HEK293 (cell line): Measurements from ENCODE around the gene HTRA1.

Source experiments
- CTCF ChIA-PET: fragments of 350-600 bp; formaldehyde crosslinking; extraction: SDS; loops from one replicate; lab custom pipeline; 2021; ENCODE audit warnings: antibody characterized with exemption; lab: Yijun Ruan, JAX
- POLR2A ChIA-PET: fragments of 300-600 bp; formaldehyde crosslinking; extraction: SDS; loops from one replicate; lab custom pipeline; 2020; ENCODE audit warnings: antibody characterized with exemption, inconsistent platforms; lab: Yijun Ruan, JAX
- H3K27ac ChIP-seq: fragments of 200-500 bp; sonication (Bioruptor generic); 2 replicates; pipeline ENCODE4 v1.5.1; 2014; ENCODE audit warnings: low read depth, low read length, control low read depth, inconsistent platforms; ENCODE audit errors: extremely low read depth
- H3K36me3 ChIP-seq, 2 experiments: fragments of 200-500 bp in 1 of 2; sonication (Bioruptor generic) in 1 of 2; 1 replicate in 1 of 2; 2 replicates in 1 of 2; pipeline ENCODE4 v1.5.1; 2014 to 2017; ENCODE audit warnings: inconsistent platforms in 2 of 2, low read length in 2 of 2; ENCODE audit not compliant: control insufficient read depth in 2 of 2, insufficient read depth in 1 of 2
- H3K4me1 ChIP-seq: fragments of 200-500 bp; sonication (Bioruptor generic); 2 replicates; pipeline ENCODE4 v1.5.1; 2014; ENCODE audit warnings: mild to moderate bottlenecking, low read length, inconsistent platforms; ENCODE audit not compliant: control insufficient read depth, insufficient read depth
- H3K4me3 ChIP-seq: 2 replicates; pipeline ENCODE4 v1.5.1; 2011; ENCODE audit warnings: low read depth, mild to moderate bottlenecking, control low read depth, low read length, moderate library complexity
- H3K9me3 ChIP-seq: fragments of 200-500 bp; sonication (Bioruptor generic); 2 replicates; pipeline ENCODE4 v1.5.1; 2014; ENCODE audit warnings: low read depth, low read length, inconsistent platforms; ENCODE audit not compliant: control insufficient read depth, insufficient read depth
- BCL11A ChIP-seq: fragments of 450-650 bp; formaldehyde crosslinking; IDR thresholded peaks from 2 replicates; pipeline ENCODE4 v1.5.1; 2016; ENCODE audit warnings: low read depth, missing biosample characterization, missing genetic modification characterization
- MEIS1 ChIP-seq: sonication (generic); formaldehyde crosslinking; IDR thresholded peaks from 2 replicates; pipeline ENCODE4 v1.8.1; 2022; ENCODE audit warnings: missing genetic modification reagents, mild to moderate bottlenecking, borderline replicate concordance
- MYNN ChIP-seq: fragments of 450-650 bp; formaldehyde crosslinking; IDR thresholded peaks from 2 replicates; pipeline ENCODE4 v1.5.1; 2016; ENCODE audit warnings: missing biosample characterization, missing genetic modification characterization, borderline replicate concordance
- MZF1 ChIP-seq: fragments of 450-650 bp; formaldehyde crosslinking; IDR thresholded peaks from 2 replicates; pipeline ENCODE4 v1.5.1; 2017; ENCODE audit warnings: missing biosample characterization, missing genetic modification characterization, borderline replicate concordance
- OSR2 ChIP-seq: fragments of 450-650 bp; formaldehyde crosslinking; IDR thresholded peaks from 2 replicates; pipeline ENCODE4 v1.5.1; 2016; ENCODE audit warnings: missing biosample characterization, missing genetic modification characterization
- REPIN1 ChIP-seq: fragments of 450-650 bp; formaldehyde crosslinking; IDR thresholded peaks from 2 replicates; pipeline ENCODE4 v1.5.1; 2017; ENCODE audit warnings: missing biosample characterization, missing genetic modification characterization, low read depth
- SCRT1 ChIP-seq: fragments of 450-650 bp; formaldehyde crosslinking; IDR thresholded peaks from 2 replicates; pipeline ENCODE4 v1.5.1; 2016; ENCODE audit warnings: missing biosample characterization, missing genetic modification characterization, borderline replicate concordance
- YY2 ChIP-seq: fragments of 450-650 bp; formaldehyde crosslinking; IDR thresholded peaks from 2 replicates; pipeline ENCODE4 v1.5.1; 2016; ENCODE audit warnings: missing biosample characterization, missing genetic modification characterization
- ZBTB17 ChIP-seq: fragments of 450-650 bp; formaldehyde crosslinking; IDR thresholded peaks from 2 replicates; pipeline ENCODE4 v1.5.1; 2016; ENCODE audit warnings: missing biosample characterization, missing genetic modification characterization
- ZIC2 ChIP-seq: fragments of 450-650 bp; formaldehyde crosslinking; IDR thresholded peaks from 2 replicates; pipeline ENCODE4 v1.5.1; 2016; ENCODE audit warnings: missing biosample characterization, missing genetic modification characterization
- ZNF10 ChIP-seq: fragments of 450-650 bp; formaldehyde crosslinking; IDR thresholded peaks from 2 replicates; pipeline ENCODE4 v1.5.1; 2017; ENCODE audit warnings: missing biosample characterization, missing genetic modification characterization
- ZNF2 ChIP-seq: fragments of 450-650 bp; formaldehyde crosslinking; IDR thresholded peaks from 2 replicates; pipeline ENCODE4 v1.5.1; 2016; ENCODE audit warnings: missing biosample characterization, missing genetic modification characterization
- ZNF223 ChIP-seq: fragments of 450-650 bp; formaldehyde crosslinking; IDR thresholded peaks from 2 replicates; pipeline ENCODE4 v1.5.1; 2016; ENCODE audit warnings: missing biosample characterization, missing genetic modification characterization
- ZNF23 ChIP-seq: fragments of 450-650 bp; formaldehyde crosslinking; IDR thresholded peaks from 2 replicates; pipeline ENCODE4 v1.5.1; 2016; ENCODE audit warnings: missing biosample characterization, missing genetic modification characterization, borderline replicate concordance
- ZNF239 ChIP-seq: fragments of 450-650 bp; formaldehyde crosslinking; IDR thresholded peaks from 2 replicates; pipeline ENCODE4 v1.5.1; 2016; ENCODE audit warnings: missing biosample characterization, missing genetic modification characterization
- ZNF24 ChIP-seq: fragments of 450-650 bp; formaldehyde crosslinking; IDR thresholded peaks from 2 replicates; pipeline ENCODE4 v1.5.1; 2016; ENCODE audit warnings: missing biosample characterization, missing genetic modification characterization
- ZNF416 ChIP-seq: fragments of 450-650 bp; formaldehyde crosslinking; IDR thresholded peaks from 2 replicates; pipeline ENCODE4 v1.5.1; 2016; ENCODE audit warnings: missing biosample characterization, missing genetic modification characterization
- ZNF596 ChIP-seq: fragments of 450-650 bp; IDR thresholded peaks from 2 replicates; pipeline ENCODE4 v1.5.0; 2018; ENCODE audit warnings: missing biosample characterization, mild to moderate bottlenecking, missing genetic modification characterization, moderate library complexity
- ZNF654 ChIP-seq: fragments of 450-650 bp; formaldehyde crosslinking; IDR thresholded peaks from 2 replicates; pipeline ENCODE4 v1.5.1; 2016; ENCODE audit warnings: low read depth, missing biosample characterization, missing genetic modification characterization
- ZNF660 ChIP-seq: fragments of 450-650 bp; IDR thresholded peaks from 2 replicates; pipeline ENCODE4 v1.5.1; 2018; ENCODE audit warnings: missing biosample characterization, mild to moderate bottlenecking, missing genetic modification characterization
- ZNF837 ChIP-seq: fragments of 450-650 bp; formaldehyde crosslinking; IDR thresholded peaks from 2 replicates; pipeline ENCODE4 v1.5.1; 2016; ENCODE audit warnings: missing biosample characterization, missing genetic modification characterization
- ZSCAN16 ChIP-seq: fragments of 450-650 bp; formaldehyde crosslinking; IDR thresholded peaks from 2 replicates; pipeline ENCODE4 v1.5.1; 2016; ENCODE audit warnings: missing biosample characterization, missing genetic modification characterization
- TF ChIP-seq, protein P1 (sequence below): fragments of 450-650 bp; formaldehyde crosslinking; IDR thresholded peaks from 2 replicates; pipeline ENCODE4 v1.5.1; 2017; ENCODE audit warnings: missing biosample characterization, missing genetic modification characterization
- TF ChIP-seq, protein P2 (sequence below): fragments of 450-650 bp; formaldehyde crosslinking; IDR thresholded peaks from 2 replicates; pipeline ENCODE4 v1.5.1; 2016; ENCODE audit warnings: missing biosample characterization, missing genetic modification characterization
- TF ChIP-seq, protein P3 (sequence below): fragments of 450-650 bp; formaldehyde crosslinking; IDR thresholded peaks from 2 replicates; pipeline ENCODE4 v1.5.1; 2016; ENCODE audit warnings: missing biosample characterization, missing genetic modification characterization
- TF ChIP-seq, protein P4 (sequence below): fragments of 450-650 bp; formaldehyde crosslinking; IDR thresholded peaks from 2 replicates; pipeline ENCODE4 v1.5.1; 2016; ENCODE audit warnings: missing biosample characterization, missing genetic modification characterization
- TF ChIP-seq, protein P5 (sequence below): fragments of 450-650 bp; formaldehyde crosslinking; IDR thresholded peaks from 2 replicates; pipeline ENCODE4 v1.5.1; 2016; ENCODE audit warnings: missing biosample characterization, missing genetic modification characterization

The HTRA1 gene

DNA sequence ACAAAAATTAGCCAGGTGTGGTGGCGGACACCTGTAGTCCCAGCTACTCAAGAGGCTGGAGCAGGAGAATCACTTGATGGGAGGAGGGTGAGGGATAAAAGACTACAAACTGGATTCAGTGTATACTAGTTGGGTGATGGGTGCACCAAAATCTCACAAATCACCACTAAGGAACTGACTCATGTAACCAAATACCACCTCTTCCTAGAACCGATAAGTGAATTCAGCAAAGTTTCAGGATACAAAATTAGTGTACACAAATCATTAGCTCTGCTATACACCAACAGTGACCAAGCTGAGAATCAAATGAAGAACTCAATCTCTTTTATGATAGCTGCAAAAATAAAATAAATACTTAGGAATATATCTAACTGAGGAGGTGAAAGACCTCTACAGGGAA lies 76.2 kb downstream of the HTRA1 start:
- Histone ChIP-seq H3K36me3 (no peaks in the 10 kb centered on the region), H3K4me3 (no peak overlapping the region), H3K9me3 (no peaks in the 10 kb centered on the region), H3K4me1 (0 out of 2 replicates have a peak, but pooled peaks cover 2% of the 10 kb centered on the region), H3K27ac (no peak overlapping the region)
- ChIA-PET CTCF (interaction anchor here (1.1 to 2.2 kb wide), 2 partner anchors 17 to 28 kb away, joined by 3 to 11 read pairs; no protein-coding TSS in a partner anchor), POLR2A (no interaction called here)
- no peak for TF ChIP-seq ZNF2 (tag by site-specific recombination)
- TF ChIP-seq ZNF223 (tag by site-specific recombination): no peak
- TF ChIP-seq ZNF596 (tag by site-specific recombination): no peak
- TF ChIP-seq ZNF239: no peak
- TF ChIP-seq, protein P1, sequence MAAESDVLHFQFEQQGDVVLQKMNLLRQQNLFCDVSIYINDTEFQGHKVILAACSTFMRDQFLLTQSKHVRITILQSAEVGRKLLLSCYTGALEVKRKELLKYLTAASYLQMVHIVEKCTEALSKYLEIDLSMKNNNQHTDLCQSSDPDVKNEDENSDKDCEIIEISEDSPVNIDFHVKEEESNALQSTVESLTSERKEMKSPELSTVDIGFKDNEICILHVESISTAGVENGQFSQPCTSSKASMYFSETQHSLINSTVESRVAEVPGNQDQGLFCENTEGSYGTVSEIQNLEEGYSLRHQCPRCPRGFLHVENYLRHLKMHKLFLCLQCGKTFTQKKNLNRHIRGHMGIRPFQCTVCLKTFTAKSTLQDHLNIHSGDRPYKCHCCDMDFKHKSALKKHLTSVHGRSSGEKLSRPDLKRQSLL (tag by site-specific recombination): no peak
- no peak for TF ChIP-seq ZNF416 (tag by site-specific recombination)
- TF ChIP-seq, protein P2, sequence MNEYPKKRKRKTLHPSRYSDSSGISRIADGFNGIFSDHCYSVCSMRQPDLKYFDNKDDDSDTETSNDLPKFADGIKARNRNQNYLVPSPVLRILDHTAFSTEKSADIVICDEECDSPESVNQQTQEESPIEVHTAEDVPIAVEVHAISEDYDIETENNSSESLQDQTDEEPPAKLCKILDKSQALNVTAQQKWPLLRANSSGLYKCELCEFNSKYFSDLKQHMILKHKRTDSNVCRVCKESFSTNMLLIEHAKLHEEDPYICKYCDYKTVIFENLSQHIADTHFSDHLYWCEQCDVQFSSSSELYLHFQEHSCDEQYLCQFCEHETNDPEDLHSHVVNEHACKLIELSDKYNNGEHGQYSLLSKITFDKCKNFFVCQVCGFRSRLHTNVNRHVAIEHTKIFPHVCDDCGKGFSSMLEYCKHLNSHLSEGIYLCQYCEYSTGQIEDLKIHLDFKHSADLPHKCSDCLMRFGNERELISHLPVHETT (tag by site-specific recombination): no peak
- TF ChIP-seq ZSCAN16 (tag by site-specific recombination): no peak
- TF ChIP-seq ZNF24: no peak
- TF ChIP-seq MEIS1: no peak
- TF ChIP-seq, protein P3, sequence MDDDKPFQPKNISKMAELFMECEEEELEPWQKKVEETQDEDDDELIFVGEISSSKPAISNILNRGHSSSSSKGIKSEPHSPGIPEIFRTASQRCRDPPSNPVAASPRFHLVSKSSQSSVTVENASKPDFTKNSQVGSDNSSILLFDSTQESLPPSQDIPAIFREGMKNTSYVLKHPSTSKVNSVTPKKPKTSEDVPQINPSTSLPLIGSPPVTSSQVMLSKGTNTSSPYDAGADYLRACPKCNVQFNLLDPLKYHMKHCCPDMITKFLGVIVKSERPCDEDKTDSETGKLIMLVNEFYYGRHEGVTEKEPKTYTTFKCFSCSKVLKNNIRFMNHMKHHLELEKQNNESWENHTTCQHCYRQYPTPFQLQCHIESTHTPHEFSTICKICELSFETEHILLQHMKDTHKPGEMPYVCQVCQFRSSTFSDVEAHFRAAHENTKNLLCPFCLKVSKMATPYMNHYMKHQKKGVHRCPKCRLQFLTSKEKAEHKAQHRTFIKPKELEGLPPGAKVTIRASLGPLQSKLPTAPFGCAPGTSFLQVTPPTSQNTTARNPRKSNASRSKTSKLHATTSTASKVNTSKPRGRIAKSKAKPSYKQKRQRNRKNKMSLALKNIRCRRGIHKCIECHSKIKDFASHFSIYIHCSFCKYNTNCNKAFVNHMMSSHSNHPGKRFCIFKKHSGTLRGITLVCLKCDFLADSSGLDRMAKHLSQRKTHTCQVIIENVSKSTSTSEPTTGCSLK (tag by site-specific recombination): no peak
- TF ChIP-seq ZNF654 (tag by site-specific recombination): no peak
- TF ChIP-seq ZNF10 (tag by site-specific recombination): no peak
- TF ChIP-seq, protein P4, sequence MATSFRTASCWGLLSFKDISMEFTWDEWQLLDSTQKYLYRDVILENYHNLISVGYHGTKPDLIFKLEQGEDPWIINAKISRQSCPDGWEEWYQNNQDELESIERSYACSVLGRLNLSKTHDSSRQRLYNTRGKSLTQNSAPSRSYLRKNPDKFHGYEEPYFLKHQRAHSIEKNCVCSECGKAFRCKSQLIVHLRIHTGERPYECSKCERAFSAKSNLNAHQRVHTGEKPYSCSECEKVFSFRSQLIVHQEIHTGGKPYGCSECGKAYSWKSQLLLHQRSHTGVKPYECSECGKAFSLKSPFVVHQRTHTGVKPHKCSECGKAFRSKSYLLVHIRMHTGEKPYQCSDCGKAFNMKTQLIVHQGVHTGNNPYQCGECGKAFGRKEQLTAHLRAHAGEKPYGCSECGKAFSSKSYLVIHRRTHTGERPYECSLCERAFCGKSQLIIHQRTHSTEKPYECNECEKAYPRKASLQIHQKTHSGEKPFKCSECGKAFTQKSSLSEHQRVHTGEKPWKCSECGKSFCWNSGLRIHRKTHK (tag by site-specific recombination): no peak
- TF ChIP-seq ZNF837: no peak
- TF ChIP-seq OSR2 (tag by site-specific recombination): no peak
- TF ChIP-seq, protein P5, sequence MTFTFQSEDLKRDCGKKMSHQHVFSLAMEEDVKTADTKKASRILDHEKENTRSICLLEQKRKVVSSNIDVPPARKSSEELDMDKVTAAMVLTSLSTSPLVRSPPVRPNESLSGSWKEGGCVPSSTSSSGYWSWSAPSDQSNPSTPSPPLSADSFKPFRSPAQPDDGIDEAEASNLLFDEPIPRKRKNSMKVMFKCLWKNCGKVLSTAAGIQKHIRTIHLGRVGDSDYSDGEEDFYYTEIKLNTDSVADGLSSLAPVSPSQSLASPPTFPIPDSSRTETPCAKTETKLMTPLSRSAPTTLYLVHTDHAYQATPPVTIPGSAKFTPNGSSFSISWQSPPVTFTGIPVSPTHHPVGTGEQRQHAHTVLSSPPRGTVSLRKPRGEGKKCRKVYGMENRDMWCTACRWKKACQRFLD (tag by site-specific recombination): no peak
- TF ChIP-seq ZIC2 (tag by site-specific recombination): no peak

DNA sequence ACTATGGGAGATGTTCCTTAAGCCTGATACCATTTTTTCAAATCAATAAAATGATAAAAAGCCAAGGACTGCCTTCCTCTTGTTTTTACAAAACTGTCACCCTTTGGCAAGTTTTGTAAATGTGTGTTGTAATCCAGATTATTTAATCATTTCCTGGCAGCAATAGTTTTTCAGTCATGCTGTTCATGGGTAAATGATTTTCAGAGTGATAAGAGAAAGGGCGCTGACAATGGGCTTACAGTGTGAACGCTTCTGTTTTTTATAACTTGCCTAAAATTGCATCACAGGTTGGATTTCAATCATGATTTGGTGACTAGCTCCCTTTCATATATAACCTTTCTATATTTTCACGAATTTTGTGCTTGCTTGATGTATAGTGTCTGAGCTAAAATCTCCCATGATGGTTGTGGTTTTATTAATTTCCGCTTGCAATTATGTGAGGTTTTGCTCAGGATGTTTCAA lies 80.2 kb downstream of the HTRA1 start:
- CTCF ChIA-PET: interaction anchor here (1.4 kb wide), 1 partner anchor 24 kb away, joined by 8 read pairs; no protein-coding TSS in a partner anchor
- H3K4me3 ChIP-seq: no peak overlapping the region
- no peaks in the 10 kb centered on the region for H3K36me3 ChIP-seq
- 0 out of 2 replicates have a peak, but pooled peaks cover 2% of the 10 kb centered on the region for H3K4me1 ChIP-seq
- no peak overlapping the region for H3K27ac ChIP-seq
- no peaks in the 10 kb centered on the region for H3K9me3 ChIP-seq
- POLR2A ChIA-PET: no interaction called here
- TF ChIP-seq YY2 (tag by site-specific recombination): no peak
- no peak for TF ChIP-seq ZBTB17 (tag by site-specific recombination)
- no peak for TF ChIP-seq ZNF23 (tag by site-specific recombination)
- TF ChIP-seq, protein P4 (tag by site-specific recombination): no peak
- no peak for TF ChIP-seq REPIN1 (tag by site-specific recombination)
- no peak for TF ChIP-seq ZNF660
- TF ChIP-seq BCL11A (tag by site-specific recombination): no peak
- no peak for TF ChIP-seq SCRT1 (tag by site-specific recombination)
- TF ChIP-seq, protein P5 (tag by site-specific recombination): no peak
- no peak for TF ChIP-seq MYNN (tag by site-specific recombination)
- TF ChIP-seq MZF1 (tag by site-specific recombination): no peak
